Measurements from ENCODE around the gene INCA1. TPM values are rescaled to one million over a fixed set of nuclear protein-coding genes. Genes with fewer than 3 reads are reported as not detected.

The INCA1 gene
- polyA plus RNA-seq, 1 experiment: 1.3 TPM

DNA sequence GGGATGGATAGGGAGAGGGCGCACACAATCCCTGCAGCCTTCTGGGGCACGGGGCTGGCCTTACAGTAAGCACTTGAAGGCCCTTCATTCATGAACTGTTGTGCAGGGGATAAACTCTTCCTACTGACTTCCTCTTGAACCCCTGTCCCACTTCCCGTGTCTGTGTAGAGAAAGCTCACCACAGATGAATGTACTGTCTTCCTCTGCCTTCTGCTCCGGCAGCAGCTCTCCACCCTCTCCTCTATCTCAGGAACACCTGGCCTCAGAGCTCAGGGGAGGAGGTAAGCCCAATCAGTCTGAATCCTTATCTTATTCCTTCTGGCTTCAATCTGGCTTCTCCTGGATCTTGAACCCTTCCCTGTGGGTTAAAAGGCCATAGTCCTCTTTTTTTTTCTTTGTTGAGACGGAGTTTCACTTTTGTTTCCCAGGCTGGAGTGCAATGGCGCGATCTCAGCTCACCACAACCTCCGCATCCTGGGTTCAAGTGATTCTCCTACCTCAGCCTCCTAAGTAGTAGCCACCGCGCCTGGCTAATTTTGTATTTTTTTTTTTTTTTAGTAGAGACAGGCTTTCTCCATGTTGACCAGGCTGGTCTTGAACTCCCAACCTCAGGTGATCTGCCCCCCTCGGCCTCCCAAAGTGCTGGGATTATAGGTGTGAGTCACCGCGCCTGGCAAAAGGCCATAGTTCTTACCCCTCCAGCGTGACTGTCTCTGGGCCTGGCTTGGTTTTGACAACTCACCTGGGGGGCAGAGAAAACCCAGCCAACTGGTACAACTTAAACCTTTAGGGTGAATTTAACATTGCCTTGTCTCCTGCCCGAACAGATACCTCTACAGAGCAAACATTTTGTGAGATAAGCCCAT lies 45.1 kb upstream of the INCA1 start:
- ChIA-PET POLR2A (no interaction called here), CTCF (interaction anchor here (1.0 kb wide), 1 partner anchor 12 kb away, joined by 5 read pairs; no protein-coding TSS in a partner anchor)
- Histone ChIP-seq H3K27me3 (ENCODE audit: control insufficient read depth, insufficient read depth, low read length) (no peaks in the 10 kb centered on the region; the same call in 1 of the 2 replicates), H3K36me3 (ENCODE audit: control insufficient read depth, insufficient read depth, low read length) (no peaks in the 10 kb centered on the region), H3K4me3 (ENCODE audit: low read depth, low read length) (no peak overlapping the region)
- TF ChIP-seq, protein P1, sequence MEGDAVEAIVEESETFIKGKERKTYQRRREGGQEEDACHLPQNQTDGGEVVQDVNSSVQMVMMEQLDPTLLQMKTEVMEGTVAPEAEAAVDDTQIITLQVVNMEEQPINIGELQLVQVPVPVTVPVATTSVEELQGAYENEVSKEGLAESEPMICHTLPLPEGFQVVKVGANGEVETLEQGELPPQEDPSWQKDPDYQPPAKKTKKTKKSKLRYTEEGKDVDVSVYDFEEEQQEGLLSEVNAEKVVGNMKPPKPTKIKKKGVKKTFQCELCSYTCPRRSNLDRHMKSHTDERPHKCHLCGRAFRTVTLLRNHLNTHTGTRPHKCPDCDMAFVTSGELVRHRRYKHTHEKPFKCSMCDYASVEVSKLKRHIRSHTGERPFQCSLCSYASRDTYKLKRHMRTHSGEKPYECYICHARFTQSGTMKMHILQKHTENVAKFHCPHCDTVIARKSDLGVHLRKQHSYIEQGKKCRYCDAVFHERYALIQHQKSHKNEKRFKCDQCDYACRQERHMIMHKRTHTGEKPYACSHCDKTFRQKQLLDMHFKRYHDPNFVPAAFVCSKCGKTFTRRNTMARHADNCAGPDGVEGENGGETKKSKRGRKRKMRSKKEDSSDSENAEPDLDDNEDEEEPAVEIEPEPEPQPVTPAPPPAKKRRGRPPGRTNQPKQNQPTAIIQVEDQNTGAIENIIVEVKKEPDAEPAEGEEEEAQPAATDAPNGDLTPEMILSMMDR (IDR thresholded peaks at IDR 0.05; ENCODE audit: insufficient read depth, low read depth, low read length): no peak
- DNase-seq (ENCODE audit: low read depth): no peak

DNA sequence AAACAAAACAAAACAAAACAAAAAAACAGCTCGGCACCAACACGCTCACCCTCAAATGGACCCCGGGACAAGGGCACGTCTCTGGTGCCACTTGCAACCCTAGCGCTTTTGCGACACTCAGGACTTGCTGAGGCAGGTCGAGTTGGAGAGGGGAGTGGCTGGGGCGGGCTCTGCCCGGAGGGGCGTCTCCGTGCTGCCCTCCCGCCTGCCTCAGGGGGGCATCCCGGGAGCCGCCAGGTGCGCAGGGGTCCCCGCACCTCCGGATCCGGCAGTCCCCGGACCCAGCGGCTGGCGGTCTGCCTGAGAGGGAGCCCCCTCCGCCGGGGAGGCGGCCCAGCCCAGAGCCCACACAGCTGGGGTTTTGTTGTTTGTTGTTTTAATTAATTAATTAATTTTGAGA lies 38.0 kb upstream of the INCA1 start, which contains the start of gene SLC52A1:
Gene SLC52A1, minus strand, starts transcription at position 112 of the 400 bp plus-strand sequence. CDS start 820 bp downstream, outside the sequence.
- Histone ChIP-seq H3K36me3 (ENCODE audit: control insufficient read depth, insufficient read depth, low read length) (no peaks in the 10 kb centered on the region), H3K4me3 (ENCODE audit: low read depth, low read length) (peak within 1 kb of the TSS; percentile 28), H3K27me3 (ENCODE audit: control insufficient read depth, insufficient read depth, low read length) (0 out of 2 replicates have a peak, but pooled peaks cover 6% of the 10 kb centered on the region)
- DNase-seq (ENCODE audit: low read depth): no peak
- ChIA-PET POLR2A (interaction anchor here (0.6 kb wide), 1 partner anchor 48 kb away, joined by 3 read pairs; the partner anchor contains the start of gene CAMTA2), CTCF (interaction anchor here (1.0 to 3.5 kb wide), 3 partner anchors 11 to 1401 kb away, joined by 3 to 27 read pairs (median 3); no protein-coding TSS in a partner anchor)
- TF ChIP-seq, protein P1 (IDR thresholded peaks at IDR 0.05; ENCODE audit: insufficient read depth, low read depth, low read length): no peak

DNA sequence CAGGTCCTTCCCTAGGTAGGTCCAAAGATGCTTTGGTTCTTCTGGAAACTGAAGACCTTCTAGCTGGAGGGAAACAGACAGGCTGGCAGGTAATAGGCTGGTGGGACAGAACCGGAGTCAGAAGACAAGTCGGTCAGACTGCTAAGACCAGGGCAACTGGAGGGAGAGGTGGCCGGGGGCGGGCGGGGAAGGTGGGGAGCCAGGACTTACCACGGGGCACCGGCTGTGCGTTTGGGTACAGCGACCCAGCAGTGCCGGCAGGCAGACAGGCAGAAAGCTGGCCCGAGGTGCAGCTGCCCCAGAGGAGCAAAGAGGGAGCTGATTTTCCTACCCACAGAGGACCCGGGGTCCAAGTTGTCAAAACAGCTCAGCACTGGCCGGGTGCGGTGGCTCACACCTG lies 37.3 kb upstream of the INCA1 start:
- Histone ChIP-seq H3K27me3 (ENCODE audit: control insufficient read depth, insufficient read depth, low read length) (0 out of 2 replicates have a peak, but pooled peaks cover 6% of the 10 kb centered on the region), H3K36me3 (ENCODE audit: control insufficient read depth, insufficient read depth, low read length) (no peaks in the 10 kb centered on the region), H3K4me3 (ENCODE audit: low read depth, low read length) (no peak overlapping the region)
- TF ChIP-seq, protein P1 (IDR thresholded peaks at IDR 0.05; ENCODE audit: insufficient read depth, low read depth, low read length): no peak
- no peak for DNase-seq (ENCODE audit: low read depth)
- ChIA-PET POLR2A (interaction anchor here (0.6 kb wide), 1 partner anchor 47 kb away, joined by 3 read pairs; the partner anchor contains the start of gene CAMTA2), CTCF (interaction anchor here (0.6 to 3.5 kb wide), 4 partner anchors 12 to 1401 kb away, joined by 3 to 27 read pairs (median 4); no protein-coding TSS in a partner anchor)

DNA sequence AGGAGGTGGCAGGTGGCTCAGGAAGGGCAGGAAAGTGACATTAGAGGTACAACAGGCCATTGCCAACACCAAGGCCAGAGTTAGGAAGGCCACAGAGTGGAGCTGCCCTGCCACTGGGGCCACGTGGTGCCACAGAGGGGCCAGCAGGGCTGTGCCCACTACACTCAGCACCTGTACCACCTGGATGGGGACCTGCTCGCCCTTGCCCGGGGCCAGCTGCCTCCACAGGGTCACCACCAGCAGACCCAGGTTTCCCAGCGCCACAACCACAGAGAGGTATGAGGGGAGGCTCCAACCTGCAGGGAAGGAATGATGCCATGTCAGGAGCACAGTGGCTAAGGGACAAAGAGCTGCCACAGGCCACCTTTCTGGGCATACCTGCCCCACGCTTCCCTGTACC lies 36.7 kb upstream of the INCA1 start:
- TF ChIP-seq, protein P1 (IDR thresholded peaks at IDR 0.05; ENCODE audit: insufficient read depth, low read depth, low read length): no peak
- POLR2A ChIA-PET: no interaction called here
- DNase-seq (ENCODE audit: low read depth): no peak
- Histone ChIP-seq H3K4me3 (ENCODE audit: low read depth, low read length) (no peak overlapping the region), H3K27me3 (ENCODE audit: control insufficient read depth, insufficient read depth, low read length) (0 out of 2 replicates have a peak, but pooled peaks cover 6% of the 10 kb centered on the region), H3K36me3 (ENCODE audit: control insufficient read depth, insufficient read depth, low read length) (no peaks in the 10 kb centered on the region)
- CTCF ChIA-PET: interaction anchor here (0.6 to 3.5 kb wide), 3 partner anchors 13 to 194 kb away, joined by 3 to 27 read pairs (median 4); no protein-coding TSS in a partner anchor
